ENCODE data around the gene PALLD.

The PALLD gene

DNA sequence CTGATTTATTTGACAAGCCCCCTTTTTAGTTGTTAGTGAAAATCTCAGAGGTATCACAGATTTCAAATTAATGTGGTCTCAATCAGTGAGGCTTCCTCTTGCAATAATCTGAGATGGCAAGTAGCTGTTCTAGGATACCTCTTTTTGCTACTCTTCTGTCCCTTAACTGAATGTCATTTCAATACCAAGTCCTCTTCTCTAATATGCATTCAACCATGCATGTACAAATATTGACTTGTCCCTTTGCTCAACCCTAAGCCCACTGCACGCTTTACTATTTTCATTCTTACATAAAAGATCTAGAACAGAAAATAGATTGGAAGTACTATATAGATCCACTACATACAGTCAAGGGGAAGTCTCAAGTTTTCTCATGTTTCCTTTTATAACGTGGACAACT is 349.0 kb downstream of the PALLD start:
- no peak for TF ChIP-seq EZH2 (IDR thresholded peaks at IDR 0.05; ENCODE audit: borderline replicate concordance, low read depth, low read length, severe bottlenecking)
- TF ChIP-seq, protein P1, sequence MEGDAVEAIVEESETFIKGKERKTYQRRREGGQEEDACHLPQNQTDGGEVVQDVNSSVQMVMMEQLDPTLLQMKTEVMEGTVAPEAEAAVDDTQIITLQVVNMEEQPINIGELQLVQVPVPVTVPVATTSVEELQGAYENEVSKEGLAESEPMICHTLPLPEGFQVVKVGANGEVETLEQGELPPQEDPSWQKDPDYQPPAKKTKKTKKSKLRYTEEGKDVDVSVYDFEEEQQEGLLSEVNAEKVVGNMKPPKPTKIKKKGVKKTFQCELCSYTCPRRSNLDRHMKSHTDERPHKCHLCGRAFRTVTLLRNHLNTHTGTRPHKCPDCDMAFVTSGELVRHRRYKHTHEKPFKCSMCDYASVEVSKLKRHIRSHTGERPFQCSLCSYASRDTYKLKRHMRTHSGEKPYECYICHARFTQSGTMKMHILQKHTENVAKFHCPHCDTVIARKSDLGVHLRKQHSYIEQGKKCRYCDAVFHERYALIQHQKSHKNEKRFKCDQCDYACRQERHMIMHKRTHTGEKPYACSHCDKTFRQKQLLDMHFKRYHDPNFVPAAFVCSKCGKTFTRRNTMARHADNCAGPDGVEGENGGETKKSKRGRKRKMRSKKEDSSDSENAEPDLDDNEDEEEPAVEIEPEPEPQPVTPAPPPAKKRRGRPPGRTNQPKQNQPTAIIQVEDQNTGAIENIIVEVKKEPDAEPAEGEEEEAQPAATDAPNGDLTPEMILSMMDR (IDR thresholded peaks at IDR 0.05; ENCODE audit: borderline replicate concordance, extremely low read depth, low read length, poor library complexity, severe bottlenecking), result no peak
- H3K4me1 ChIP-seq (ENCODE audit: insufficient read depth, low read length), result peaks cover 26% of the 10 kb centered on the region
- no peak overlapping the region for H3K4me2 ChIP-seq (ENCODE audit: insufficient read depth, low read length)
- no peaks in the 10 kb centered on the region for H4K20me1 ChIP-seq (ENCODE audit: insufficient read depth, low read length)
- no peak overlapping the region for H3K4me3 ChIP-seq (ENCODE audit: low read depth in 1 of 2, low read length in 2 of 2)
- ATAC-seq (ENCODE audit: insufficient read depth, low read depth) (no peak), DNase-seq (no peak)
- no peaks in the 10 kb centered on the region for H3K27me3 ChIP-seq (ENCODE audit: insufficient read depth, low read length, poor library complexity)
- no peaks in the 10 kb centered on the region for H3K9me3 ChIP-seq (ENCODE audit: insufficient read depth, low read length, severe bottlenecking)
- no peaks in the 10 kb centered on the region for H3K79me2 ChIP-seq (ENCODE audit: insufficient read depth, low read length)
- H3K27ac ChIP-seq (ENCODE audit: low read length), result no peak overlapping the region
- no peak overlapping the region for H3K9ac ChIP-seq (ENCODE audit: low read depth, low read length)
- no peaks in the 10 kb centered on the region for H3K36me3 ChIP-seq (ENCODE audit: insufficient read depth, low read length)
- no peak overlapping the region for H2AFZ ChIP-seq (ENCODE audit: low read depth, low read length)

DNA sequence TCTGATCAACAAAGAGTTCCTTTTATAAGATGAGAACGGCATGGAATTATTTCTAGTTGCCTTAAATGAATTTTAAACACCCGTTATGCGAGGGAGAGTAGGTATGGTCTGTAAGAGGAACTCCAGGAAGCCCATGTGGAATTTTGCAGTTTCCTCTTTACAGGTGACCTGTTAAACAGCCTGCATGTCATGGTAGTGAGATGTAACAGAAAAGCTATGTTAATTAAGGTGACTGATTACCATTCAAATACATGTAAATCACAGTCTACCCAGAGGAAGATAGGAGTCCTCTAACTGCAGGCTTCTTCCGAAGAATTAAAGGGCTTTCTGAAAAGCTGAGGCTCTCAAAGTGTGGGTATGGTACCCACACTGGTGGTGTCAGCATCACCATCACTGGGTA is 349.6 kb downstream of the PALLD start:
- no peak overlapping the region for H3K4me2 ChIP-seq (ENCODE audit: insufficient read depth, low read length)
- no peak overlapping the region for H2AFZ ChIP-seq (ENCODE audit: low read depth, low read length)
- H3K27ac ChIP-seq (ENCODE audit: low read length), result no peak overlapping the region
- H3K27me3 ChIP-seq (ENCODE audit: insufficient read depth, low read length, poor library complexity), result no peaks in the 10 kb centered on the region
- H3K36me3 ChIP-seq (ENCODE audit: insufficient read depth, low read length), result no peaks in the 10 kb centered on the region
- no peak for ATAC-seq (ENCODE audit: insufficient read depth, low read depth)
- H3K4me3 ChIP-seq (ENCODE audit: low read depth in 1 of 2, low read length in 2 of 2), result no peak overlapping the region
- TF ChIP-seq EZH2 (IDR thresholded peaks at IDR 0.05; ENCODE audit: borderline replicate concordance, low read depth, low read length, severe bottlenecking), result no peak
- TF ChIP-seq, protein P1 (IDR thresholded peaks at IDR 0.05; ENCODE audit: borderline replicate concordance, extremely low read depth, low read length, poor library complexity, severe bottlenecking), result no peak
- H4K20me1 ChIP-seq (ENCODE audit: insufficient read depth, low read length), result no peaks in the 10 kb centered on the region
- no peaks in the 10 kb centered on the region for H3K9me3 ChIP-seq (ENCODE audit: insufficient read depth, low read length, severe bottlenecking)
- H3K9ac ChIP-seq (ENCODE audit: low read depth, low read length), result no peak overlapping the region
- peaks cover 24% of the 10 kb centered on the region for H3K4me1 ChIP-seq (ENCODE audit: insufficient read depth, low read length)
- H3K79me2 ChIP-seq (ENCODE audit: insufficient read depth, low read length), result no peaks in the 10 kb centered on the region
- no peak for DNase-seq

DNA sequence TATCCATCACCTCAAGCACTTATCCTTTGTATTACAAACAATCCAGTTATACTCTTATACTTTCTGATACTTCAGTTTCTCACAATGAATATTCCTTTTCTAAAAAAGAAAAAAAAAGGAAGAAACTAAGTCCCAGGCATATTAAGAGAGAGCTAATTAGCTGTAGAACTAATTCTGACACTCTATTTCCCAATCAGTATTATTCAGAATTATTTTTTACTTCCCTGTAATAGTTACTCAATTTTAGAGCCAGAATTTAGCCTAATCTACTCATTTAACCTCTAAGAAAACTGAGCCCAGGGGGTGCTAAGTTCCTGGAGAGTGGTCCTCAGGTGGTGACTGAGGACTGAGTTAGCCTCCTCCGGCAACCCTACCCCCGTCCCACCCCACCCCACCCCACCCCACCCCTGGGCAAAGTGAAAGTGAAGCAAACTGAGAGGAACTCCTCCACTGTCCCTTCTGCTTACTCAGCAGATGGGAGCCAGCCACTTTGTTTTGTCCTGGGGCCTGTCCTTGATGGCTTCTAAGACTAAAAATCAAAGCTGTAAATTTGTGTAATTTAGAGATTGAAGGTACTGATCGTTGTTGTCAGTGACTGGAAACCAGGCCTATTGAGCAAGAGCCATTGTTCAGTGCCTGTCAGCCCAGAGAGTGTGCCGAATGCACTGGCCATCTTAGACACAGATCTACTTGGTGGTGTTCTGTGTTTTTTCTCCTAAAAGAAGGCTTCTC is 351.1 kb downstream of the PALLD start:
- Histone ChIP-seq H2AFZ (ENCODE audit: low read depth, low read length) (peak overlapping the region; percentile 41), H3K79me2 (ENCODE audit: insufficient read depth, low read length) (no peaks in the 10 kb centered on the region), H3K27ac (ENCODE audit: low read length) (peak overlapping the region; percentile 58), H3K4me3 (ENCODE audit: low read depth in 1 of 2, low read length in 2 of 2) (peak overlapping the region in 1 of 2 experiments; percentile 2; a peak in 1 of 4 replicates), H4K20me1 (ENCODE audit: insufficient read depth, low read length) (no peaks in the 10 kb centered on the region), H3K4me1 (ENCODE audit: insufficient read depth, low read length) (peaks cover 35% of the 10 kb centered on the region), H3K27me3 (ENCODE audit: insufficient read depth, low read length, poor library complexity) (no peaks in the 10 kb centered on the region), H3K4me2 (ENCODE audit: insufficient read depth, low read length) (peak overlapping the region; percentile 55), H3K9me3 (ENCODE audit: insufficient read depth, low read length, severe bottlenecking) (no peaks in the 10 kb centered on the region), H3K9ac (ENCODE audit: low read depth, low read length) (peak overlapping the region; percentile 38), H3K36me3 (ENCODE audit: insufficient read depth, low read length) (no peaks in the 10 kb centered on the region)
- peak; percentile 81 for ATAC-seq (ENCODE audit: insufficient read depth, low read depth)
- TF ChIP-seq, protein P1 (IDR thresholded peaks at IDR 0.05; ENCODE audit: borderline replicate concordance, extremely low read depth, low read length, poor library complexity, severe bottlenecking), result no peak
- TF ChIP-seq EZH2 (IDR thresholded peaks at IDR 0.05; ENCODE audit: borderline replicate concordance, low read depth, low read length, severe bottlenecking), result no peak
- peak; percentile 31 for DNase-seq
